H1 (cell line): ENCODE measurements around the gene NDC1. TPM values are rescaled to one million over a fixed set of nuclear protein-coding genes. Genes with fewer than 3 reads are reported as not detected.
A peak's percentile ranks its signal among the peaks of the same experiment; 100 is the strongest.

ENCODE experiments used
- CTCF ChIA-PET: fragments of 300-600 bp; sonication (Branson Sonifier 250); formaldehyde crosslinking; loops from one replicate; lab custom pipeline; 2021; ENCODE audit not compliant: partially characterized antibody; lab: Charles Lee
- POLR2A ChIA-PET: fragments of 300-600 bp; sonication (Branson Sonifier 250); formaldehyde crosslinking; loops from one replicate; lab custom pipeline; 2021; ENCODE audit warnings: inconsistent platforms; ENCODE audit not compliant: partially characterized antibody; lab: Charles Lee
- DNase-seq, 2 experiments: peaks; one replicate each; pipeline versions ENCODE4 v3.0.0 to v3.0.0-alpha.2; 2010 to 2022; ENCODE audit warnings: low spot score in 2 of 2, low read depth in 1 of 2, mixed read lengths in 1 of 2
- FAIRE-seq: peaks from 2 replicates; lab custom pipeline; 2011; peaks lifted over from hg19 to GRCh38; lab: Jason Lieb, UNC
- H2AFZ ChIP-seq: 2 replicates; pipeline ENCODE4 v1.8.1; 2012; ENCODE audit warnings: low read length, inconsistent platforms
- H2AK5ac ChIP-seq: 2 replicates; pipeline ENCODE4 v1.6.1; 2013; ENCODE audit warnings: low read depth, low read length
- H2BK120ac ChIP-seq: replicated peaks from 2 replicates; pipeline ENCODE3; 2013; ENCODE audit warnings: low read depth, low read length, inconsistent platforms
- H2BK12ac ChIP-seq: 2 replicates; pipeline ENCODE4 v1.6.1; 2013; ENCODE audit warnings: low read depth, low read length
- H2BK15ac ChIP-seq: 2 replicates; pipeline ENCODE4 v1.6.1; 2013; ENCODE audit warnings: low read length
- H2BK20ac ChIP-seq: 2 replicates; pipeline ENCODE4 v1.6.1; 2013; ENCODE audit warnings: low read length
- H2BK5ac ChIP-seq: 2 replicates; pipeline ENCODE4 v1.6.1; 2013; ENCODE audit warnings: low read depth, low read length
- H3K14ac ChIP-seq: 2 replicates; pipeline ENCODE4 v1.6.1; 2013; ENCODE audit warnings: inconsistent platforms; ENCODE audit not compliant: insufficient read length
- H3K18ac ChIP-seq: 2 replicates; pipeline ENCODE4 v1.6.1; 2013; ENCODE audit warnings: low read length; ENCODE audit errors: extremely low read depth
- H3K23ac ChIP-seq: 2 replicates; pipeline ENCODE4 v1.6.1; 2013; ENCODE audit warnings: inconsistent platforms; ENCODE audit not compliant: insufficient read length
- H3K23me2 ChIP-seq: 2 replicates; pipeline ENCODE4 v1.6.1; 2013; ENCODE audit warnings: low read depth, low read length
- H3K27ac ChIP-seq: 2 replicates; pipeline ENCODE4 v1.6.1; 2011; ENCODE audit warnings: low read depth, low read length, inconsistent platforms
- H3K27me3 ChIP-seq, 4 experiments: replicated peaks in 1 of 4; 1 replicate in 1 of 4; 2 replicates in 3 of 4; pipeline versions ENCODE4 v1.6.1 to v1.8.1; 2011 to 2013; ENCODE audit warnings: low read length in 3 of 4, mild to moderate bottlenecking in 3 of 4, inconsistent platforms in 2 of 4, mixed read lengths in 2 of 4, moderate library complexity in 1 of 4; ENCODE audit not compliant: control insufficient read depth in 3 of 4, insufficient read depth in 3 of 4; ENCODE audit errors: extremely low read depth in 1 of 4
- H3K36me3 ChIP-seq, 4 experiments: 2 replicates each; pipeline versions ENCODE4 v1.6.1 to v1.8.1; 2011 to 2013; ENCODE audit warnings: mild to moderate bottlenecking in 4 of 4, low read length in 3 of 4, moderate library complexity in 2 of 4, control low read depth in 1 of 4, inconsistent platforms in 1 of 4; ENCODE audit not compliant: insufficient read depth in 4 of 4, control insufficient read depth in 2 of 4
- H3K4ac ChIP-seq: replicated peaks from 2 replicates; pipeline ENCODE3; 2013; ENCODE audit warnings: low read length, low read depth, mixed read lengths, inconsistent platforms; ENCODE audit not compliant: insufficient read length
- H3K4me1 ChIP-seq, 4 experiments: replicated peaks in 1 of 4; 1 replicate in 1 of 4; 2 replicates in 3 of 4; pipeline versions ENCODE4 v1.6.1 to v1.8.1; 2011 to 2013; ENCODE audit warnings: low read length in 3 of 4, inconsistent platforms in 2 of 4, mixed read lengths in 1 of 4; ENCODE audit not compliant: insufficient read depth in 4 of 4, control insufficient read depth in 3 of 4
- H3K4me2 ChIP-seq, 2 experiments: 2 replicates each; pipeline versions ENCODE4 v1.6.1 to v1.8.1; 2011 to 2013; ENCODE audit warnings: low read depth in 2 of 2, low read length in 2 of 2, control low read depth in 1 of 2, inconsistent platforms in 1 of 2, mild to moderate bottlenecking in 1 of 2; ENCODE audit not compliant: insufficient read depth in 1 of 2
- H3K4me3 ChIP-seq, 4 experiments: fragments of 200-600, 300-600 bp in 1 of 4; sonication (generic), shearing (Covaris generic), sonication (Bioruptor Twin) in 1 of 4; 2 replicates each; pipeline versions ENCODE4 v1.5.1 to v1.8.1; 2011 to 2016; ENCODE audit warnings: low read length in 4 of 4, low read depth in 3 of 4, control low read depth in 2 of 4, inconsistent platforms in 2 of 4, mild to moderate bottlenecking in 2 of 4, mixed read lengths in 1 of 4, moderate library complexity in 1 of 4; ENCODE audit not compliant: insufficient read depth in 2 of 4; ENCODE audit errors: extremely low read depth in 1 of 4
- H3K56ac ChIP-seq: replicated peaks from 2 replicates; pipeline ENCODE3; 2013; ENCODE audit warnings: low read depth, mild to moderate bottlenecking, mixed read lengths, low read length, inconsistent platforms; ENCODE audit not compliant: insufficient read length
- H3K79me1 ChIP-seq: 2 replicates; pipeline ENCODE4 v1.6.1; 2013; ENCODE audit warnings: low read depth, low read length, control low read depth
- H3K79me2 ChIP-seq, 2 experiments: 2 replicates each; pipeline versions ENCODE4 v1.6.1 to v1.8.1; 2012 to 2013; ENCODE audit warnings: low read length in 2 of 2, mild to moderate bottlenecking in 2 of 2, inconsistent platforms in 1 of 2; ENCODE audit not compliant: insufficient read depth in 2 of 2, control insufficient read depth in 1 of 2
- H3K9ac ChIP-seq, 4 experiments: replicated peaks in 1 of 4; 1 replicate in 1 of 4; 2 replicates in 3 of 4; pipeline versions ENCODE4 v1.6.1 to v1.8.1; 2011 to 2013; ENCODE audit warnings: low read depth in 3 of 4, low read length in 3 of 4, control low read depth in 2 of 4, mild to moderate bottlenecking in 2 of 4, moderate library complexity in 2 of 4, inconsistent platforms in 1 of 4; ENCODE audit errors: extremely low read depth in 1 of 4
- H3K9me3 ChIP-seq, 2 experiments: 2 replicates each; pipeline versions ENCODE4 v1.6.1 to v1.8.1; 2012 to 2013; ENCODE audit warnings: mild to moderate bottlenecking in 2 of 2, moderate library complexity in 2 of 2, control low read depth in 1 of 2, inconsistent platforms in 1 of 2, low read depth in 1 of 2, low read length in 1 of 2, mixed read lengths in 1 of 2; ENCODE audit not compliant: insufficient read depth in 2 of 2
- H4K20me1 ChIP-seq, 2 experiments: replicated peaks in 1 of 2; 2 replicates each; pipeline versions ENCODE3 to v1.8.1; 2011 to 2013; ENCODE audit warnings: inconsistent platforms in 2 of 2, low read length in 2 of 2, mild to moderate bottlenecking in 1 of 2; ENCODE audit not compliant: insufficient read depth in 2 of 2, control insufficient read depth in 1 of 2
- H4K5ac ChIP-seq: 2 replicates; pipeline ENCODE4 v1.6.1; 2013; ENCODE audit warnings: low read length, low read depth, mixed read lengths, inconsistent platforms; ENCODE audit not compliant: insufficient read length
- H4K8ac ChIP-seq: 2 replicates; pipeline ENCODE4 v1.8.0; 2013; ENCODE audit warnings: mild to moderate bottlenecking, moderate library complexity, low read length, inconsistent platforms; ENCODE audit not compliant: insufficient read depth; ENCODE audit errors: extremely low read depth
- H4K91ac ChIP-seq: replicated peaks from 2 replicates; pipeline ENCODE3; 2013; ENCODE audit warnings: low read length, mixed read lengths, inconsistent platforms; ENCODE audit not compliant: insufficient read length
- BACH1 ChIP-seq: IDR thresholded peaks from 2 replicates; pipeline ENCODE4 v1.6.1; 2012; ENCODE audit warnings: low read length, improper control_type of control experiment
- HDAC6 ChIP-seq: IDR thresholded peaks from one replicate; pipeline ENCODE4 v1.7.1; 2012; ENCODE audit warnings: low read depth, mild to moderate bottlenecking, inconsistent platforms, low read length, moderate library complexity
- KDM1A ChIP-seq: fragments of 200-600, 300-600 bp; sonication (generic); IDR thresholded peaks from 2 replicates; pipeline ENCODE4 v1.7.1; 2016; ENCODE audit warnings: mild to moderate bottlenecking, low read length, borderline replicate concordance
- KDM4A ChIP-seq: IDR thresholded peaks from one replicate; pipeline ENCODE4 v1.7.1; 2012; ENCODE audit warnings: low read depth, mild to moderate bottlenecking, moderate library complexity, low read length, inconsistent platforms; ENCODE audit not compliant: severe bottlenecking
- MAX ChIP-seq: IDR thresholded peaks from 2 replicates; pipeline ENCODE4 v1.6.1; 2012; ENCODE audit warnings: inconsistent platforms
- POLR2AphosphoS5 ChIP-seq: IDR thresholded peaks from 2 replicates; pipeline ENCODE4 v1.6.1; 2011; ENCODE audit warnings: low read depth, low read length
- RNF2 ChIP-seq: fragments of 200-900, 300-1000 bp; sonication (generic); IDR thresholded peaks from 2 replicates; pipeline ENCODE4 v1.7.1; 2016; ENCODE audit warnings: borderline replicate concordance, low read depth, mild to moderate bottlenecking, antibody characterized with exemption, low read length; ENCODE audit not compliant: poor library complexity, severe bottlenecking; ENCODE audit errors: missing control alignments
- SIN3A ChIP-seq, 2 experiments: IDR thresholded peaks in 1 of 2; conservative IDR thresholded peaks in 1 of 2; 2 replicates each; pipeline ENCODE4 v1.6.1; 2011 to 2012; ENCODE audit warnings: low read length in 2 of 2, improper control_type of control experiment in 1 of 2, low read depth in 1 of 2, mild to moderate bottlenecking in 1 of 2
- SIRT6 ChIP-seq: IDR thresholded peaks from one replicate; pipeline ENCODE4 v1.7.1; 2012; ENCODE audit warnings: low read length, inconsistent platforms
- SP2 ChIP-seq: IDR thresholded peaks from 2 replicates; pipeline ENCODE4 v1.6.1; 2012; ENCODE audit warnings: mild to moderate bottlenecking, low read length, inconsistent platforms
- SRF ChIP-seq: IDR thresholded peaks from 2 replicates; pipeline ENCODE4 v1.6.1; 2011; ENCODE audit warnings: mild to moderate bottlenecking, low read depth, low read length, moderate library complexity
- TBP ChIP-seq: IDR thresholded peaks from 2 replicates; pipeline ENCODE4 v1.6.1; 2011; ENCODE audit warnings: low read depth, low read length, improper control_type of control experiment
- TEAD4 ChIP-seq: IDR thresholded peaks from 2 replicates; pipeline ENCODE4 v1.6.1; 2012; ENCODE audit warnings: low read depth, low read length, inconsistent platforms, mixed read lengths
- YY1 ChIP-seq: IDR thresholded peaks from 2 replicates; pipeline ENCODE4 v1.6.1; 2011; ENCODE audit warnings: low read depth, mild to moderate bottlenecking, low read length
- WGBS, 2 experiments: shearing (Covaris generic) in 1 of 2; methylation state at CpG; one replicate each; pipeline versions ENCODE4 v1.1.6 to v1.1.7; 2013 to 2015; ENCODE audit warnings: low lambda C conversion rate in 2 of 2, mixed read lengths in 2 of 2, inconsistent platforms in 1 of 2, low coverage in 1 of 2, missing lambda C conversion rate in 1 of 2; ENCODE audit not compliant: insufficient replicate concordance in 2 of 2, insufficient coverage in 1 of 2, insufficient read length in 1 of 2; ENCODE audit errors: extremely low coverage in 1 of 2, missing lambda C conversion rate in 1 of 2; 5-methylcytosine and 5-hydroxymethylcytosine counted together
- polyA plus RNA-seq, 7 experiments: library from polyadenylated mRNA; depleted of rRNA in 3 of 7; stranded (reverse) in 5 of 7; unstranded in 2 of 7; fragments of >200 nt in 5 of 7; fragments of 200-250 nt in 2 of 7; gene quantifications; 1 replicate in 5 of 7; 2 replicates in 1 of 7; 4 replicates in 1 of 7; pipeline versions ENCODE4 v1.2.1 to v1.2.3, GENCODE V29; 2011 to 2013; ENCODE audit warnings: missing spikeins in 2 of 7, mixed read lengths in 2 of 7
- total RNA-seq: library from RNA; stranded (reverse); fragmentation: NEBNext Ultra II Directional; extraction: Animal tissue kit (Norgen Biotek cat#: 25700); gene quantifications from 2 replicates; pipeline ENCODE4 v1.2.1, GENCODE V29; 2021

The NDC1 gene
- total and polyA plus RNA-seq, 2 of the 8 experiments (the other 6 are each of a cell fraction or from before 2014, with no cell fraction given) = 62.9 to 66.1 TPM

DNA sequence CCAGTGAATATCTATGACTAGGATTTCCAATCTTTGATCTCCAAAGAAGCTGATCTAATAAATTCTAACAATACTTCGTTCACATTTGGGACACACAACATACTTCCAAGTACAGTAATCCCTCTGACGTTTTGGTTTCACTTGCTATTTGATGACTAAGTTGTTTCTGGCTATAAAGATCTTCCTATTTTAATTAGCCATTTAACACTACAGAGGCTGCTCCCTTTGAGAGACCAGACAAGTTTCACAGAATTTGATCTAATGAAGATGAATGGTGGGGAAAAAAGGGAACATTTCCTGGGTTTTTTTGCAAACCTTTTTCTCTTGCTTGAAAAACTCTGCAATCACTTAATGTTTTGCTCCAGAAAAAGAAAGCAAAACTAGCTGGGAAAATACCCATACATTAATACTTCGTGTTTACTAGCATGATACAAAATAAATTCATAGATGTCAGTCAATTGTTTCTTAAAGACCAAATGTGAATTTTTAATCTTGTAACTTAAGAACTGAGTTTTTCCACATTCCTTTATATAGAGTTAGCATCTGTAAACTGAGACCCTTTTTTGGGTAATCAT, 71.2 kb downstream of the NDC1 start:
- Histone ChIP-seq H3K4me2 (no peak overlapping the region), H3K9me3 (no peaks in the 10 kb centered on the region), H2BK15ac (no peak overlapping the region), H3K4ac (no peak overlapping the region), H2AFZ (no peak overlapping the region), H2BK20ac (no peak overlapping the region), H3K27me3 (no peaks in the 10 kb centered on the region), H2BK12ac (no peak overlapping the region), H3K79me2 (no peaks in the 10 kb centered on the region), H2BK120ac (no peak overlapping the region), H3K36me3 (peaks cover 2 to 36% (median 15%) of the 10 kb centered on the region in 4 experiments; a peak in 6 of 8 replicates), H3K14ac (no peak overlapping the region), H3K4me1 (no peaks in the 10 kb centered on the region; a peak in 1 of 7 replicates), H3K23me2 (no peaks in the 10 kb centered on the region), H2AK5ac (no peak overlapping the region), H3K27ac (no peak overlapping the region), H3K79me1 (no peaks in the 10 kb centered on the region), H4K91ac (no peak overlapping the region), H4K5ac (no peak overlapping the region), H3K4me3 (no peak overlapping the region), H4K8ac (no peak overlapping the region), H3K9ac (peak overlapping the region in 1 of 4 experiments; percentile 34; a peak in 1 of 7 replicates), H2BK5ac (no peak overlapping the region), H3K56ac (no peak overlapping the region), H3K23ac (no peak overlapping the region), H3K18ac (no peak overlapping the region), H4K20me1 (no peaks in the 10 kb centered on the region)
- ChIA-PET CTCF (interaction anchor here (0.5 kb wide), 1 partner anchor 214 kb away, joined by 3 read pairs; no protein-coding TSS in a partner anchor), POLR2A (interaction anchor here (1.1 kb wide), 1 partner anchor 10 kb away, joined by 3 read pairs; no protein-coding TSS in a partner anchor)
- FAIRE-seq (no peak), DNase-seq (no peak)
- 84% methylated on average over 3 of the region's 3 CpGs; no CpG with 5 or more reads in 1 of the 2 experiments for WGBS, 2 experiments
- TF ChIP-seq SP2 = no peak
- TF ChIP-seq KDM4A = no peak
- no peak for TF ChIP-seq RNF2
- no peak for TF ChIP-seq HDAC6
- TF ChIP-seq POLR2AphosphoS5 = no peak
- no peak for TF ChIP-seq TBP
- no peak for TF ChIP-seq SIN3A (conservative IDR thresholded peaks at IDR 0.05 in 1 of 2, IDR thresholded peaks at IDR 0.05 in 1 of 2; ENCODE audit: low read depth in 1 of 2, low read length in 2 of 2)
- TF ChIP-seq BACH1 = no peak
- no peak for TF ChIP-seq TEAD4
- TF ChIP-seq YY1 = no peak
- TF ChIP-seq SRF = no peak
- TF ChIP-seq SIRT6 = no peak
- TF ChIP-seq KDM1A = no peak
- no peak for TF ChIP-seq MAX
